ENCODE data around the gene SLC26A11.
"Not testable (repeated sequence)": the region's sequence is repeated elsewhere in the genome, so short reads cannot be mapped to it uniquely, and the experiment has no call there.

Gene SLC26A11

DNA sequence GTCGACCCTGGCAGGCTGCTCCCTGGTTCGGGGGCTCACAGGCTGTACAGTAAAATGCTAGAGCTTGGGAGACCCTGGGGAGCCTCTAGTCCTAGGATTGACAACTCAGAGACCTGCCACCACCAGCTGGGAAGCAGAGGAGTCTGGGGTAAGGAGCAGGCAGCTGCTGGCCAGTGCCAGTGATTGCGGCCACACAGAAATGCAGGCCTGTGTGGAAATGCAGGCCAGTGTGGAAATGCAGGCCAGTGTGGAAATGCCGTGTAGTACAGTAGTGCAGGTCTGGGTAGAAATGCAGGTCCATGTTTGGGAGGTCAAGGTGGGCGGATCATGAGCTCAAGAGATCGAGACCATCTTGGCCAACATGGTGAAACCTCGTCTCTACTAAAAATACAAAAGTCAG, 23.6 kb upstream of the SLC26A11 start:
- DNase-seq = no peak

DNA sequence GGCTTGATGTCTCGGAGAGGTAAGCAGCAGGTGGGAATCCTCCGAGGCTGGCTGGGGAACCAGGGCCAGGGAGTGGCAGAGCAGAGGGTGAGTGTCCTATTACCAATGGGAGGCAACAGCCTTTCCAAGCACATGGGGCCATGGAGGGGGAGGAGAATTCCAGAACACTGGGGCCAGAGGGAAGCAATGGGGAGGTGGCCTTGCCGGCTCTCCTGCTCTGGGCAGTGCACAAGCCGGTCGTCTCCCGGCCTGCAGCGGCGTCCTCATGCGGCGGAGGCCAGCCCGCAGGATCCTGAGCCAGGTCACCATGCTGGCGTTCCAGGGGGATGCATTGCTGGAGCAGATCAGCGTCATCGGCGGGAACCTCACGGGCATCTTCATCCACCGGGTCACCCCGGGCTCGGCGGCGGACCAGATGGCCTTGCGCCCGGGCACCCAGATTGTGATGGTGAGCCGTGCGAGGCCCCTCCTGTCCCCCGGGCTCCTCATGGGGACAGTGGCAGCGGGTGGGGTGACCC, 22.0 kb upstream of the SLC26A11 start:
- DNase-seq = no peak

DNA sequence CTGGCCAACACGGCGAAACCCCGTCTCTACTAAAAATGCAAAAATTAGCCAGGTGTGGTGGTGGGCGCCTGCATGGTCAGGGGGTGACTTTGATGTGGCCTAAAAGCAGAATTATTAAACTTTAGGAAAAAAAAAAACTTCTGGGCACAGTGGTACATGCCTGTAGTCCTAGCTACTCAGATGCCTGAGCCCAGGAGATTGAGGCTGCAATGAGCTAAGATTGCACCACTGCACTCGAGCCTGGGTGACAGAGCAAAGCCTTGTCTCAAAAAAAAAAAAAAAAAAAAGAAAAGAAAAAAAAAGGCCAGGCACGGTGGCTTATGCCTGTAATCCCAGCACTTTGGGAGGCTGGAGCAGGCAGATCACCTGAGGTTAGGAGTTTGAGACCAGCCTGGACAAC, 20.9 kb upstream of the SLC26A11 start:
- DNase-seq = not testable (repeated sequence)

DNA sequence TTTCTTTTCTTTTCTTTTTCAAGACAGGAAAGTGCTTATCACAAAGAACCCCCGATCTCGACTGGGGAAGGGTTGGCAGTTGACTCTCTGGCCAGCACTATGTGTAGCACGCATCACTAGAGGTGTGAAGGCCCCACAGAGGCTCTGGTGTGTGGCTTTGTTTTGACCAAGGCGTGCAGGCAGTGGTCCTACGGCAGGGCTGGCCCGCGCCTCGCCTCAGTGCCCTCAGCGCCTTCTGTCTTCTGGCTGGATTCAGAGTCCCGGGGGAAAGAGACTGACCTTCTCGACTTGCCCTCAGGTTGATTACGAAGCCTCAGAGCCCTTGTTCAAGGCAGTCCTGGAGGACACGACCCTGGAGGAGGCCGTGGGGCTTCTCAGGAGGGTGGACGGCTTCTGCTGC, 18.8 kb upstream of the SLC26A11 start:
- DNase-seq = no peak

DNA sequence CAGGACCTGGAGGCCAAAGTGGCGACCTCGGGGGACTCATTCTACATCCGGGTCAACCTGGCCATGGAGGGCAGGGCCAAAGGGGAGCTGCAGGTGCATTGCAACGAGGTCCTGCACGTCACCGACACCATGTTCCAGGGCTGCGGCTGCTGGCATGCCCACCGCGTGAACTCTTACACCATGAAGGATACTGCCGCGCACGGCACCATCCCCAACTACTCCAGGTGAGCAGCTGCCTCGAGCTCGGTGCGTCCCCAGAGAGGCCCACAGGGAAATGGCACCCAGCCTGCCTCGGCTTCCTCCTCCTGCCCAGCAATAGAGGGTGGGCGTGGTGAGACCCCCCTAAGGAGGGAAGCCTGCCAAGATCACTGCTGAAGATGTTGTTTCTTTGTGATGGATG, 18.0 kb upstream of the SLC26A11 start:
- DNase-seq = no peak

DNA sequence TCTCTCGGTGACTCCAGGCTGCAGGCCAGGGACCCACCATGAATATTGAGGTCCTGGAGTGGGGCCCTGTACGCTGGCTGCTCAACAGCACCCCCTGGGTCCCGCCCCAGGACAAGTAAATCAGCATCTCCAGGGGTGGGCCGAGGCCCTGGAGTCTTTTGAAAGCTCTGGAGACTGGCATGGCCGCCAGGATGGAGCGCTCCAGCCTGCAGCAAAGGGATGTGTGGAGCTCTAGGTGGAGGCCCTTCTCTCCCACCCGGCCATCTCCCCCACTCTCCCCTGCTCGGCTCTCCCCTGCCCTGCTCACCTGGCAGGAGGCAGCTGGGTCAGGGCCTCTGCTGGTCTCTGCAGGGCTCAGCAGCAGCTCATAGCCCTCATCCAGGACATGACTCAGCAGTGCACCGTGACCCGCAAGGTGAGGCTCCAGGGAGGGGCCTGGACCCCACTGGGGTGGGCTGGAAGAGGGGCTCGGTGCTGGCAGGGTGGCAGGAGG, 16.7 kb upstream of the SLC26A11 start:
- no peak for DNase-seq

DNA sequence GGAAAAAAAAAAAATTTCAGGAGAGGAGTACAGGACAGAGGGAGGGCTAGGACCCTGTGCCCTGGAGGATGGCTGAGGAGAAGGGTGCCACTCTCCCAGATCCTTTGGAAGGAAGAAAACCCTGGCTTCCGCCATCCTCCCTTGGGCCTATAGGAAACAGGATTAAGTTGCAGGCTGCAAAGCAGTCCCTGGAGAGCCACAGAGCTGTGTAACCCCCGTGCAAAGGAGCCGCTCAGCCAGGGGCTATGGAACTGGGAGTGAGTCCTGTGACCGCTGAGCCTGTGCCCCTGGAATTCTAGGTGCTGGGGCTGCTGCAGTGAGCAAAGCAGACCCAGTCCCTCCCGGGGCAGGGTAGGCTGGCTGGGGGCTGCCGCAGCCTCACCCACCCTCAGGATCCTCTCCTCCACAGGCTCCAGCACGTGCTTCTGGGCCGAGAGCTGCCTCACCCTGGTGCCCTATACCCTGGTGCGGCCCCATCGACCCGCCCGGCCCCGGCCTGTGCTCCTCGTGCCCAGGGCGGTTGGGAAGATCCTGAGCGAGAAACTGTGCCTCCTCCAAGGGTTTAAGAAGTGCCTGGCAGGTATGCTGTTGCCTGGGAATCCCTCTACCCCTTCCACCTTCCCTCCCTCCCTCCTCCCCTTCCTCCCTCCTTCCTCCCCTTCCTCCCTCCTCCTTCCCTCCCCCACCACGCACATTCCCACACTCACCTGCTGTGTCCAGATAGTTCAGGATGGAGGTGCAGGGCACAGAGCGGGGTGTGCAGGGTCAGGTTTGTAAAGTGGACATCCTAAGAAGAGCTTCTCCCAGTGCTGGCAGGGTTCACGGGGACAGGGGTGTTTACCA, 15.4 kb upstream of the SLC26A11 start:
- DNase-seq = no peak

DNA sequence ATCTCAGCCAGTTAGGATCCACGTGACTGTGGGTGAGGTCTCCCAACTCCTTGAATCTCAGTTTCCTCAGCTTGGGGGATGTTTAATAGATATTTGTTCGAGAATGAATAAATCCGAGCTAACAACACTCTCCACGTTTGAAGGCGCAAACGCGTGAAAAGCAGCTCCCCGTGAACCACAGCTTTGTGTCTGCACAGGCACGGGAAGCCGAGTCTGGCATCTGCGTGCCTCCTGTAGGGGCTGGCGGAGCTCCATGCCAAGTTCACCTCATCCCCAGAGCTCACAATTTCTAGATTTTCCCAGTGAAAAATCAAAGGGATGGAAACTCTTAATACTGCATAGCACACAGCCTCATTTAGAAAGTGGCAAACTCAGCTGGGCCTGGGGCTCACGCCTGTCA, 14.4 kb upstream of the SLC26A11 start:
- no peak for DNase-seq

DNA sequence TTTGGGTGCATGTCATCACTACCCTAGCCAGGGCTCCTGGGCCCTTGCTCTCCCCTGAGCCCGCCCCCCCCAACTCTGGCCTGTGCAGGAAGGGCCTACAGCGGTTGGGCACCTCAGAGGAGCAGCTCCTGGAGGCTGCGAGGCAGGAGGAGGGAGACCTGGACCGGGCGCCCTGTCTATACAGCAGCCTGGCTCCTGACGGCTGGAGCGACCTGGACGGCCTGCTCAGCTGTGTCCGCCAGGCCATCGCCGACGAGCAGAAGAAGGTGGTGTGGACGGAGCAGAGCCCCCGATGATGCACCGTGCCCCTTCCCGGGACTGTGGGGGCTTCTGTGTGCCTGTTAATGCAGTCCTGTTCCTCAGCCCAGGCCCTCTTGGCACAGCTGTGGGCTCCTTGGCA, 12.2 kb upstream of the SLC26A11 start:
- DNase-seq = no peak

DNA sequence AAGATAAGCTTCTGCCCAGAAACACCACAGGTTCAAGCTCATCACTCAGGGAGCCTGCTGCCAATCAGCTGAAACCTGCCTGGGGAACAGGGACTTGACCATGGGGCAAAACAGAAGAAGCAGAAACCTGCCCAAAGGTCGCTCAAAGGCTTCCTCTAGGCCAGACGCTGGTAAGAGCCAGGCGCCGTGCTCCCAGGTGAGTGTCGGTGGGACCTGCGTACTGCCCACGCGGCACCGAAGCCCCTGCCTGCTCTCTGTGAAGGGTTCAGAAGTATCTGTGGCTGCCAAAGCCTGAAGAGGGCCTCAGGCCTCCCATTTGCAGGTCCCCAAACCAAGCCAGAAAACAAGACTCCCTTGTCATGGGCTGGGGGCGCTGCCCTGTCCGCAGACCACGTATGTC, 10.5 kb upstream of the SLC26A11 start:
- no peak for DNase-seq

DNA sequence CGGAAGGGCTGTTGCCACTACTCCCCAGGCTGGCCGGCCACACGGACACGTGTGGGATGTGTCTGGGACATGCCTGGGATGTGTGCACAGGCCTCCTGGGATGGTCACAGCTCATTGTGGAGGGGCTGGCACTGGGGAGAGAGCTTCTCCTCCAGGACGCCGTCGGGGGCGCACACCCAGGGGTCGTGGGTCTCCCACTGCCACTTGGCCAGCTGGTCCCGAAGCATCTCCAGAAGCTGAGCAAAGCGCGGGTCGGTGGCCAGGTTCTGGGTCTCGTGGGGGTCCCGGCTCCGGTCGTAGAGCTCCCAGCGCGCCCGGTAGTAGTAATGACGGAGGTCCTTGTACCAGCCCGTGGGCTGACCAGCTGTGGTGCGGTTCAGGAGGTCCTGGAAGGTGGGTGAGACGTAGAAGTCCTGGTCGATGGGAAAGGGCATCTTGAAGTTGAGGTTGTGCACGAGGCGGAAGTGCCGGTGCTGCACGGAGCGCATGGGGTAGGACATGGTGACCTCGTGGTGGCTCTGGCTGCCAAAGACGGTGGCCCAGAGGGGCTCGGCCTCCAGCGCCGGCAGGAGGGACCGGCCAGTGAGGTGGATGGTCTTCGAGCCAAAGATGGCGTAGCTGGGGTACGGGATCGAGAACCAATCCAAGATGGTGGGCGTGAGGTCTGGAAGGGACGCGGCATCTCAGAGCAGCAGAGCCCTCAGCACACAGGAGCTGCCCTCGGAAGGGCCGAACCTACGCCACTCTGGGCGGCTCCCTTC, 9.7 kb upstream of the SLC26A11 start:
- DNase-seq = no peak

DNA sequence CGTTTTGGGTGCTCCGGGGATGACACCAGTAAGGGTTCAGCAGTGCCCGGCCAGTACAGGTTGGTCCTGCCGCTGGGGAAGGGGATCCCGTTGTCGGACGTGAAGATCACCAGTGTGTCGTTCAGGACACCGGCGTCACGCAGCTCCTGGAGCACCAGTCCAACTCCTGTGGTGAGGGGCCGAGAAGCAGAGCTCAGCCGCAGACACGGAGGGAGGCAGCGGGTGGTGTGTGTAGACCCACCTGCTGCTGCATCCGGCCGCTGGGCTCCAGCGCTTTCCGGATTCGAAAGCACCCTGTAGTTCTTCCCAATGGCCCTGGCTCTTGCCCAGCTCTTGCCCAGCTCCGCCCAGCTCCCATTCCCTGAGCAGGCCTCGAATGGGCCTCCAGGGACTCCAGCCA, 8.1 kb upstream of the SLC26A11 start:
- no peak for DNase-seq

DNA sequence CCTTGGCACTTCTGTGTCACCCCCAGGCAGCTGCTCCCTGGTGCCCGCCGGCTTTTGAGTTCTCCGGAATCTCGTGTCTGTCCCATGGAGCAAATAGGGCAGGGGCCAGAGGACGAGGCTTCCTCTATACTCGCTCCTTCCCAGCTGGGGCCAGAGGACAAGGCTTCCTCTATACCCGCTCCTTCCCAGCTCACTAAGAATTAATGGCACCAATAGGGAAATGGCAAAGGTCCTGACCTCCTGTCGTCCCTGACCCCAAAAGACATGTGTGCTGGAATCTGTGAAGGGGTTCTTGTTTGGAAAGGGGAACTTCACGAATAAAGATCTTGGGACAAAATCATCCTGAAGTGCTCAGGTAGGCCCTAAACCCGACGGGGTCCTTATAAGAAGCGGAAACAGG, 7.7 kb upstream of the SLC26A11 start:
- DNase-seq = no peak

DNA sequence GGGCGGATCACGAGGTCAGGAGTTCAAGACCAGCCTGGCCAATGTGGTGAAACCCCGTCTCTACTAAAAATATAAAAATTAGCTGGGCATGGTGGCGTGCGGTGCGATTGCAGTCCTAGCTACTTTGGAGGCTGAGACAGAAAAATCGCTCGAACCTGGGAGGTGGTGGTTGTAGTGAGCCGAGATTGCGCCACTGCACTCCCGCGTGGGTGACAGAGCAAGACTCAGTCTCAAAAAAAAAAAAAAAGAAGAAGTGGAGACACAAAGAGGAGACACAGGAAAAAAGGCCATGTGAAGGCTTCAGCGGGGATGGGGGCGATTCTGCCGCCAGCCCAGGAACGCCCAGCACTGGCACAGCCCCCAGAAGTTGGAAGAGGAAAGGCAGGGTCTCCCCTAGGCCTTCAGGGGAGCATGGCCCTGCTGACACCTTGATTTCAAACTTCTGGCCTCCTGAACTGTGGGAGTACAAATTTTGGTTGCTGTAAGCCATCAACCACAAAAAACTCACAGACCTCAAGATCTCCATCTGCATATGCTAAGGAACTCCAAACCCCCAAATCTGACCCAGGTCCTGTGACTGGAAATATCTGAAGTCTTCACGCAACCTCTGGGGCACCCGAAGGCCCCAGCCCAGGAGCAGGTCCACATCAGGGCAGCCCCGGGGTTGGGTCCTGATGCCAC, 7.1 kb upstream of the SLC26A11 start:
- DNase-seq = peak; percentile 31 to 36

DNA sequence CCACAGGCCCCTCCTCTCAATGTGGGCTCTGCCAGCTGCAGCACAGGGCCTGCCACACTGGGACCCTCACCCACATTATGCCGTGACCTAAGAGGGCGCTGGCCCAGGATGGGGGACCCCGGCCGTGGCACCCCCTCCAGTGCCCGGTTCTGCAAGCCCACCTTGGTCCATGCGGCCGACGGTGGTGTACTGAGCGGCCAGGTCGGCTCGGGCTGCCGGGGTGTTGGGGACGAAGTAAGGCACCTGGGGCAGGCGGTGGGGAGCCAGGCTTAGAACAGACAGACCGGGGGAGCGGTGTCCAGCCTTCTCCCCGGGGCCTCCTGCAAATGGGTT, 6.6 kb upstream of the SLC26A11 start:
- no peak for DNase-seq

DNA sequence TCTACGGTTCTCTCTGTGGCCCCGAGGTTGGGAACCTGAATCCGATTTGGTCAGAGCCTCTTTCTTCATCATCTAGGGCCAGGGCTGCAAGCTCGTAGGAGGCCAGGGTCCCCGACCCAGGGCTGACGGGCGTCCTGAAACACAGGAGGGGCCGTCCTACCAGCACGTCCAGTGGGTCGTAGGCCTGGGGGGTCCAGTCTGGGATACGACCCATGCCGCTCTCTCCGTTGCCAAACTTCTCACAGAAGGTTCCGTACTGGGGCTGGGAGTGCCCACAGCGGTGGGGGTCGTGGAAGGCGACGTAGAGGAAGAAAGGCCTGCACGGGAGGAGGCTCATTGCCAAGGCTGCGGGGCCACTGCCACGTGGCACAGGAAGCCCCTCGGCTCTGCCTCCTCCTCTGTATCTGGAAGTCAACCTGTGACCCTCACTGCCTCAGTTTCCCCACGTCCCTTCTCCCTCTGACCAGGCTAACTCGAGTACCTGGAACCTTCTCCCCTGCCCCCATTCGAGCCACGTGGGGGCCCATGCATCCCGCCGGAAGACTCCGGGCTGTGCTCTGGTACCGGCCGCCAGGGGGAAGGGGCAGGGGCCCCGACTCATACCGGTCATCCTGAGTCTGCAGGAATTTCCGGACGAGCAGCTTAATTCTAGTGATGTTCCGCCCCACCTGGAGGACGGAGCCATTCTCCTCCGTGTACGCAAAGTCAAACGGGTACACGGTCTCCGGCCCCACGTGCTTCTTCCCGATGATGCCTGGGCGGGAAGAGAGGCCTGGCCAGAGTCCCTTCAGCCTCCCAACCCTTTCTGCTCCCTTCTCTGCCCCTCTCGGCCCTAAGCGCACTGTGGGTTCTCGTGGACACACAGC, 6.0 kb upstream of the SLC26A11 start:
- no peak for DNase-seq

DNA sequence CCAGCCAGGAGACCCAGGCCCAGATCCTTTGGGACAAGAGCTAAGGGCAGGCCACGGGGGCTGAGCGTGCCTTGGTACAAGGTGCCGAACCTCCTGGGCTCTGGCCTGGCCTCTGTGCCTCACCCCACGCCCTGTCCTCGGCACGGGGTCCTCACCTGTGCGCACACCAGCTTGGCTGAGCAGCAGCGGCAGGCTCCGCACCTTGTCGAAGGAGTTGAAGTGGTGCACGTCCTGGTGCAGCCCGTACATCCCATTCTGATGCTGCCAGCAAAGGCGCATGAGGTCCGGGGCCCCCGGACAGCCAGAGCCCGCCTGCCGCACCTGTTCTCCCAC, 5.4 kb upstream of the SLC26A11 start:
- DNase-seq = no peak

DNA sequence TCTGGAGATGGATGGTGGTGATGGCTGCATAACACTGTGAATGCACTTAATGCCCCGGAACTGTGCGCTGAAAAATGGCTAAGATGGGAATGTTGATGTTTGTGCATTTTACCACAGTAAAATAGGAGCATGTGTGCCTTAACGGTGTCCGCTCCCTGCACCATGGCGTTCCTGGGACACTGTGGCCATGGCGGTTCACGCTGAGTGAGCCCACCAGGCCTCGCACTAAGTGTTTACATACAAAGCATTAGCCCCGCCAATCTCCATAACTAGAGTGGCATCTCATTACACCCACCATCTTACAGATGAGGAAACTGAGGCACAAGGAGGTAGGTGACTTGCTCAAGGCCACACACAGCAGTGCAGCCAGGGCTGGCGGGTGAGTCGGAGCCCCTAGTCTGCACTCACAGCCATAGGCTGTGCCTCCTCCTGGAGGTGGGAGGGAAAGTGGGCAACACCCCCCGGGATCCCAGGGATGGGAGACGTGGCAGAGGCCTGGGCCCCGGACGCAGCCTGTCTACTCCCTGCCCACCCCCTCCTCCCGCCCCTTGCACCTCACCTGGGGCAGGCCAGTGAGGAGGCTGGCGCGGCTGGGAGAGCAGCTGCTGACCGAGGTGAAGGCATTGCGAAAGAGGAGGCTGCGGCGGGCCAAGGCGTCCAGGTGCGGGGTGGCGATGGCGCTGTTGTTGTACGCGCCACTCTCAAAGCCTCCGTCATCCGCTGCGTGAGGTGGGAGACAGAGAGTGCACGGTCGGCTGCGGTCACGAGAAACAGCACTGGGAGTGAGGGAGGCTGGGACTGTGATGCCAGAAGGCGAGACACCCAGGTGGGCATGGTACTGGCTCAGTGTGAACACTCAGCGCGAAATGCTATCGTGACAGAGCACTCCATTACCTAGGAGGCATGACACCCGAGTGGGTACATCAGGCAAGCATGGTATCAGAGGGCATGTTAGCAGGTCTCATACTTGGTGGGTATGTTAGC, 3.5 kb upstream of the SLC26A11 start:
- no peak for DNase-seq

DNA sequence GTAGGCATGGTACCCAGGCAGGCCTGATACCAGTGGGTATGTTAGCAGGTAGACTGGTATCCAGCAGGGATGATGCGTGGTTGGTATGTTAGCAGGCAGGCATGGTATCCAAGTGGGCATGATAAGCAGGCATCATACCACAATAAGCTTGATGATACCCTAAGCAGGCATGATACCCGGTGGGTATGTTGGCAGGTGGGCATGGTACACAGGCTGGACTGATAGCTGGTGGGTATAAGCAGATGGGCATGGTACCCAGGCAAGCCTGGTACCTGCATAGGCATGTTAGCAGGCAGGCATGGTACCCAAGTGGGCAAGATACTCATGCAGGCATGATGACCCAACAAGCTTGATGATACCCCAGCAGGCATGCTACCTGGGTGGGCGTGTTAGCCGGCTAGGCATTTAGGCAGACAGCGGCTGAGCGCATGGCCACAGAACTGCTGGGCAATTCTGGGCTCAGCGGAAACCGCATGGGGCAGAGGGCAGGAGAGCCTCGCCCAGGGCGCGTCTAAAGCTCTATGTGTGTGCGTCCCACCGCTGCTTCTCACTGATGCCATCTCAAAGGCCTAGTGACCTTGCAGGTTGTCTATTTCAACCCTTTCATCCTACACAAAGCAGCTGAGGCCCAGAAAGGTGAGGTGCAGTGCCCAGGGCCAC, 2.4 kb upstream of the SLC26A11 start:
- no peak for DNase-seq

DNA sequence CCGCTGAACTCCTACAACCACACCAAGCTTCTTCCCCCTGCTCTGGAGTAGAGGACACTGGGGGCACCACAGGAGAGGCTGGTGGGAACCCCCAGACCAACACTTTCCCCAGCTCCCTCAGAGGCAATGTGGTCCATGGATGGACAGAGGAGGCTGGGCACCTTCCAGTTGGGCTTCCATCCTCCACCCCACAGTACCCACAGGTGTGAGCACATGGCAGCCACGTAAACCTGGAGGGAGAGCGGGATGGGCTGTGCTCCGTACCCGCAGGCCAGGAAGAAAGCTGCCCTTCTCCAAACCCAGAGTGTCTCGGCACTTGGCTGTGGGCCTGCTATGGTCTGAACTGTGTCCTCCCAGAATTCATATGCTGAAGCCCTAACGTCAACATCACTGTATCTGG, 1.8 kb upstream of the SLC26A11 start:
- DNase-seq = no peak
